Sigmoid colon (tissue), 7 donors: ENCODE measurements around the gene CD36. TPM values are rescaled to one million over a fixed set of nuclear protein-coding genes. Genes with fewer than 3 reads are reported as not detected.
A peak's percentile ranks its signal among the peaks of the same experiment; 100 is the strongest.

Source experiments
- DNase-seq: peaks from one replicate; pipeline ENCODE4 v3.0.0-alpha.2; 2019
- H3K27ac ChIP-seq, 4 donors: fragments of 200-600 bp; sonication (generic); one replicate each; pipeline ENCODE4 v1.5.1; 2016 to 2019; ENCODE audit warnings: mild to moderate bottlenecking in 1 of 4
- H3K27me3 ChIP-seq, 3 donors: fragments of 200-600 bp; sonication (generic); one replicate each; pipeline ENCODE4 v1.5.1; 2019; ENCODE audit warnings: mild to moderate bottlenecking in 1 of 3
- H3K36me3 ChIP-seq, 4 donors: fragments of 200-600 bp; sonication (generic); one replicate each; pipeline ENCODE4 v1.5.1; 2016 to 2019
- H3K4me1 ChIP-seq, 4 donors: fragments of 200-600 bp; sonication (generic); one replicate each; pipeline ENCODE4 v1.5.1; 2017 to 2019
- H3K4me3 ChIP-seq, 4 donors: fragments of 200-600 bp; sonication (generic); one replicate each; pipeline ENCODE4 v1.5.1; 2017 to 2019; ENCODE audit warnings: mild to moderate bottlenecking in 2 of 4, moderate library complexity in 1 of 4
- H3K9me3 ChIP-seq, 4 donors: fragments of 200-600 bp in 3 of 4; sonication (generic) in 3 of 4; one replicate each; pipeline versions ENCODE4 v1.5.1 to v1.6.1; 2013 to 2019
- EP300 ChIP-seq, 4 donors: sonication (generic); formaldehyde crosslinking; IDR thresholded peaks; one replicate each; pipeline ENCODE4 v1.6.1; 2017; ENCODE audit warnings: antibody characterized with exemption in 4 of 4
- POLR2A ChIP-seq, 2 donors: fragments of 450-650 bp; IDR thresholded peaks; one replicate each; pipeline ENCODE4 v1.6.1; 2016; ENCODE audit warnings: antibody characterized with exemption in 2 of 2, mild to moderate bottlenecking in 2 of 2, moderate library complexity in 2 of 2
- POLR2AphosphoS5 ChIP-seq, 4 donors: sonication (generic); formaldehyde crosslinking; IDR thresholded peaks; one replicate each; pipeline ENCODE4 v1.6.1; 2017; ENCODE audit warnings: antibody characterized with exemption in 4 of 4
- WGBS, 2 donors: extraction: QIAGEN DNeasy Blood & Tissue Kit; methylation state at CpG; one replicate each; pipeline ENCODE4 v1.1.7; 2013; 5-methylcytosine and 5-hydroxymethylcytosine counted together
- intact Hi-C: fragments of 100-400 bp; cut with DNase I; formaldehyde crosslinking; loops from one replicate; pipeline ENCODE4 v1.15.1; 2023
- polyA plus RNA-seq, 3 donors: library from polyadenylated mRNA; stranded (reverse); fragments of 200-250 nt; gene quantifications; one replicate each; pipeline ENCODE4 v1.2.3, GENCODE V29; 2013
- total RNA-seq, 4 donors: library from RNA; depleted of rRNA; stranded (reverse); fragments of >200 nt; gene quantifications; one replicate each; pipeline ENCODE4 v1.1.0, GENCODE V29; 2016
- TF ChIP-seq, protein P1 (sequence below), 4 experiments: fragments of 450-650 bp in 3 of 4; fragments of 200-600 bp in 1 of 4; IDR thresholded peaks; one replicate each; pipeline ENCODE4 v1.5.1; 2016 to 2019; ENCODE audit warnings: antibody characterized with exemption in 4 of 4, mild to moderate bottlenecking in 3 of 4, moderate library complexity in 2 of 4
- donor health status: healthy with polysubstance abuse.
- donor health status: Bipolar disorder and iron deficiency.
- donor health status: healthy.

The CD36 gene
- total and polyA plus RNA-seq, 7 donors, result 21.6 to 126 (median 58.9) TPM

DNA sequence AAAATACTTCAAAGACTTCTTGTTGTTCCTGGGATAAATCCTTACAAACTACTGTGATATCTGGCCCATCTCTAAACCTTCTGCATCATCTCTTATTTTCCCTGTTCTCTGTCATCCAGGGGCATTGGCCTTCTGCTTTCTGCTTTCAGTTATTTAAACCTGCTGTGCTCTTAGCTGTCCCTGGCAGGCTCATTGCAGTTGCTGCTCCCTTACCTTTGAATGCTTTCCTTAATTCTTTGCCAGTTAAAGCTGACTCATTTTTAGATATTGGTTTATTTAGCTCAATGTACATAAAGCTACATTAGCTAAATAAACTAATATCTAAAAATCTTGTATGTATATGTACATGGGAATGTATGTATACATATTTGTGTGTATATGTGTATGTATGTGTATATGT lies 40.6 kb upstream of the CD36 start:
- intact Hi-C loops, result no loop called here

DNA sequence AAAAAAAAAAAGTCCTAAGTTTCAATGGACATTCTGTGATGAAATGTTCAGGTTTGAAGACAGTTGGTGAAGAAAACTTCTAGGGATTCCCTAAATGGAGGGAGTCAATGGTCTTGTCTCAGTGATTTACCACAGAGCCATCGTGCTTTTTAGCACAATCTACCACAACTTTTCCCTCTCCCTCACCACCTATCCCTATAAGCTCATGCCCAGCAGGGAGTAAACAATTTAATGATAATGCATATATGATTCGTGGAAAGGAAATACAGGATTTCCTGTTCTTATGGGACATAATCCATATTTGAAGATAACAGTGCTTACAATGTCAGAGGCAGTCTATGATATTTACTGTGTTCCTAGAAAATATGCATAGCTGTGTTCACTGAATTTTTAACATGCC lies 38.4 kb upstream of the CD36 start:
- intact Hi-C loops, result no loop called here
- TF ChIP-seq EP300 (IDR thresholded peaks at IDR 0.05), result no peak
- TF ChIP-seq, protein P1, sequence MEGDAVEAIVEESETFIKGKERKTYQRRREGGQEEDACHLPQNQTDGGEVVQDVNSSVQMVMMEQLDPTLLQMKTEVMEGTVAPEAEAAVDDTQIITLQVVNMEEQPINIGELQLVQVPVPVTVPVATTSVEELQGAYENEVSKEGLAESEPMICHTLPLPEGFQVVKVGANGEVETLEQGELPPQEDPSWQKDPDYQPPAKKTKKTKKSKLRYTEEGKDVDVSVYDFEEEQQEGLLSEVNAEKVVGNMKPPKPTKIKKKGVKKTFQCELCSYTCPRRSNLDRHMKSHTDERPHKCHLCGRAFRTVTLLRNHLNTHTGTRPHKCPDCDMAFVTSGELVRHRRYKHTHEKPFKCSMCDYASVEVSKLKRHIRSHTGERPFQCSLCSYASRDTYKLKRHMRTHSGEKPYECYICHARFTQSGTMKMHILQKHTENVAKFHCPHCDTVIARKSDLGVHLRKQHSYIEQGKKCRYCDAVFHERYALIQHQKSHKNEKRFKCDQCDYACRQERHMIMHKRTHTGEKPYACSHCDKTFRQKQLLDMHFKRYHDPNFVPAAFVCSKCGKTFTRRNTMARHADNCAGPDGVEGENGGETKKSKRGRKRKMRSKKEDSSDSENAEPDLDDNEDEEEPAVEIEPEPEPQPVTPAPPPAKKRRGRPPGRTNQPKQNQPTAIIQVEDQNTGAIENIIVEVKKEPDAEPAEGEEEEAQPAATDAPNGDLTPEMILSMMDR (IDR thresholded peaks at IDR 0.05), result no peak
- TF ChIP-seq POLR2A (IDR thresholded peaks at IDR 0.05), result no peak
- TF ChIP-seq POLR2AphosphoS5 (IDR thresholded peaks at IDR 0.05), result no peak
- no peaks in the 10 kb centered on the region for H3K27me3 ChIP-seq
- peaks cover 0 to 27% (median 6%) of the 10 kb centered on the region in 4 donors for H3K4me1 ChIP-seq
- H3K9me3 ChIP-seq, result no peaks in the 10 kb centered on the region
- no peak overlapping the region for H3K4me3 ChIP-seq
- H3K36me3 ChIP-seq, result no peaks in the 10 kb centered on the region
- WGBS, 2 donors, result 9 to 54% methylated on average over 2 of the region's 2 CpGs
- no peak for DNase-seq
- H3K27ac ChIP-seq, result no peak overlapping the region

More for the DNA sequence above, 40.6 kb upstream of the CD36 start:
- no peaks in the 10 kb centered on the region for H3K9me3 ChIP-seq
- H3K4me1 ChIP-seq, result peaks cover 0 to 37% (median 6%) of the 10 kb centered on the region in 4 donors
- no peak overlapping the region for H3K27ac ChIP-seq
- no peaks in the 10 kb centered on the region for H3K36me3 ChIP-seq
- H3K4me3 ChIP-seq, result no peak overlapping the region
- H3K27me3 ChIP-seq, result no peaks in the 10 kb centered on the region
- TF ChIP-seq POLR2AphosphoS5 (IDR thresholded peaks at IDR 0.05) (peak in 1 of 4 donors; percentile 10), EP300 (IDR thresholded peaks at IDR 0.05) (no peak), POLR2A (IDR thresholded peaks at IDR 0.05) (no peak)
- no peak for DNase-seq

DNA sequence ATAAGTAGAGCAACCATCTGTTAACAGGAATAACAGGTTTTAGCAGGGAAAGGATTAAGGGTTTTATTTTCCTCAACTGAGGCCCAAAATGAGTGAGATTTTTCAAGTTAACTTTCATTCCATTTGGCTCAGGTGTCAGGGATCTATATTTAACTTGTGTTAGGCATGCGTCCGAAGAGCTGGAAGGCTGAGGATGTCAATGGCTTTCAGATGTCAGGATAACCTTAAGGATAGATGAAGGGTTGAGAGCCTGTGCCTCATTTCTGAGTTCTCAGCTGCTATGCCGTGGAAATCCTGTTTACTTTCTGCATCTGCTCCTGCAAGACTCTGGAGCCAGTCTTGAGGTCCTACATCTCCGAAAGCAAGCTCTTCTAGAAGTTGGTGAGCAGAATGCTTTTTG lies 36.4 kb upstream of the CD36 start:
- Histone ChIP-seq H3K27me3 (no peaks in the 10 kb centered on the region), H3K36me3 (no peaks in the 10 kb centered on the region), H3K27ac (no peak overlapping the region), H3K4me1 (peaks cover 0 to 24% (median 6%) of the 10 kb centered on the region in 4 donors), H3K4me3 (no peak overlapping the region), H3K9me3 (no peaks in the 10 kb centered on the region)
- intact Hi-C loops, result no loop called here
- DNase-seq, result no peak
- TF ChIP-seq EP300 (IDR thresholded peaks at IDR 0.05) (no peak), POLR2AphosphoS5 (IDR thresholded peaks at IDR 0.05) (no peak), POLR2A (IDR thresholded peaks at IDR 0.05) (no peak)
- TF ChIP-seq, protein P1 (IDR thresholded peaks at IDR 0.05), result no peak
- WGBS, 2 donors, result 75 to 78% methylated on average over 4 of the region's 4 CpGs

DNA sequence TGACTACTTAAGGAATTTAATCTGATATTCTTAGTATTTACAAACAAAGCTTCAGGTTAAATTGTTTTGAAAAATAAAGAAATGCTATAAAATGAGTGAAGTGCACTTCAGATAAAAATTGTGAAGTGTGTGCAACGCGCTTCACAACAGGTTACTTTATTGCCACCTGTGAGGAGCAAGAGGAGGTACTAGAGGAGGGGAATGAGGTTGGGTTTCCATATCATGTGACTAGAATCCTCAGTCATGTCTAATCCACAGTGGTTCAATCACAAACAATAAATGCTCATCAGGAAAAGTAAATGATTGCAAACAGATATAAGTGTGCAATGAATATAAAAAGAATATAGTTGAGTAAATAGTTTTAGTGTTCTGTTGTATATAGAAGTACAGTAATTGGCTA lies 34.5 kb upstream of the CD36 start:
- H3K4me3 ChIP-seq, result no peak overlapping the region
- intact Hi-C loops, result no loop called here
- no peaks in the 10 kb centered on the region for H3K9me3 ChIP-seq
- no peak for DNase-seq
- H3K27me3 ChIP-seq, result no peaks in the 10 kb centered on the region
- TF ChIP-seq POLR2AphosphoS5 (IDR thresholded peaks at IDR 0.05) (no peak), POLR2A (IDR thresholded peaks at IDR 0.05) (no peak)
- WGBS, 2 donors, result 39 to 71% methylated on average over 2 of the region's 2 CpGs
- H3K36me3 ChIP-seq, result no peaks in the 10 kb centered on the region
- peaks cover 0 to 10% (median 2%) of the 10 kb centered on the region in 4 donors for H3K4me1 ChIP-seq
- H3K27ac ChIP-seq, result no peak overlapping the region

DNA sequence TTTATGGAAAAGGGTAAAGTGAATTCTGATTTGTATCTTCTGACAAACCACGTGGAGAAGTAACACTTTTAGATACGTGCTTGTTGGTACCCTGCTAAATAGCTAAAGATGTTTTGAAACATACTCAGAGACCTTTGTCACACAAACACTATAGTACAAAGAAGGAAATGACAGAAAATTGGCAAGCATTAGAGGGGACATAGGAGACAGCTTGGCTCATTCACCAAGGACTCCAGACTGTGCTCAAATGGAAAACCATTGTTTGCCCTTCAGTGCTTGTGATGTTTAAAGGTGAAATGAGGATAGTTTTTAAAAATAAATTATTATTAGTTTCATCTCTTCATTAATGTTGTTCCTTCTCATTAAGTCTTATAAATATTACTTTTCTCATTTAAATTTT lies 34.0 kb upstream of the CD36 start:
- intact Hi-C loops, result no loop called here
- H3K36me3 ChIP-seq, result no peaks in the 10 kb centered on the region
- no peaks in the 10 kb centered on the region for H3K9me3 ChIP-seq
- DNase-seq, result no peak
- H3K27me3 ChIP-seq, result no peaks in the 10 kb centered on the region
- H3K27ac ChIP-seq, result no peak overlapping the region
- H3K4me1 ChIP-seq, result peaks cover 0 to 5% (median under 1%) of the 10 kb centered on the region in 4 donors
- TF ChIP-seq POLR2AphosphoS5 (IDR thresholded peaks at IDR 0.05), result no peak
- no peak for TF ChIP-seq POLR2A (IDR thresholded peaks at IDR 0.05)
- no peak for TF ChIP-seq EP300 (IDR thresholded peaks at IDR 0.05)
- TF ChIP-seq, protein P1 (IDR thresholded peaks at IDR 0.05), result no peak
- H3K4me3 ChIP-seq, result no peak overlapping the region
- 76 to 78% methylated on average over 2 of the region's 2 CpGs for WGBS, 2 donors

DNA sequence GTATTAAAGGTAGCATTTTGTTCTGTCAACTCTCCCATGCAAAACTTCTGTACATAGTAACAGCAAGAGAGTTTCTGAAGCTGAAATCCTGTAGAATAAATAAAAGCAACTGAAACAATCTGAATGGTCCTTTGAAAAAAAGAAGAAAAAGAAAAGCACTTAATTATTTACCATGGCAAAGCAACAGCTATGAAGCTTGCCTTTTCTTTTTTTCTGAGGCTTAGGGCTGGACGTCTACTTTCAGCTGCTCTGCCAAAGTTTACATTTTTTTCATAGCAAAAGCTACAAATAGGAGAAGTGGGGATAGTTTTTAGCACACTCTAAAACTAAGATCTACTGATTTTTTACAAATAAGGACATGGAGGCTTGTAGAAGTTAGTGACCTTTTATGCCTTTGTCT lies 31.3 kb upstream of the CD36 start:
- Histone ChIP-seq H3K36me3 (no peaks in the 10 kb centered on the region), H3K4me3 (no peak overlapping the region), H3K27ac (no peak overlapping the region), H3K27me3 (no peaks in the 10 kb centered on the region), H3K4me1 (peaks cover 0 to 14% (median 4%) of the 10 kb centered on the region in 4 donors), H3K9me3 (no peaks in the 10 kb centered on the region)
- no peak for TF ChIP-seq EP300 (IDR thresholded peaks at IDR 0.05)
- TF ChIP-seq POLR2A (IDR thresholded peaks at IDR 0.05), result no peak
- TF ChIP-seq POLR2AphosphoS5 (IDR thresholded peaks at IDR 0.05), result no peak
- TF ChIP-seq, protein P1 (IDR thresholded peaks at IDR 0.05), result no peak
- 43 to 68% methylated on average over 1 of the region's 1 CpG for WGBS, 2 donors
- intact Hi-C loops, result no loop called here
- no peak for DNase-seq
